ENCODE results near the gene PUSL1. TPM values are rescaled to one million over a fixed set of nuclear protein-coding genes. Genes with fewer than 3 reads are reported as not detected.

Gene PUSL1
- total RNA-seq, 1 experiment from 2014 or later = 38.0 TPM

GRCh38 chr1:1279028-1279427, 29.4 kb upstream of the PUSL1 start:
- no peak overlapping the region for H3K56ac ChIP-seq (ENCODE audit: insufficient read length, low read depth, low read length)
- no peaks in the 10 kb centered on the region for H3K36me3 Mint-ChIP-seq (ENCODE audit: insufficient read depth in 1 of 3, low read depth in 3 of 3)
- H3K27ac ChIP-seq (ENCODE audit: insufficient read length, low read depth, low read length) = no peak overlapping the region
- H3K9me3 ChIP-seq (ENCODE audit: control insufficient read depth, low read depth, low read length) = no peaks in the 10 kb centered on the region
- no peak overlapping the region for H2BK12ac ChIP-seq (ENCODE audit: insufficient read length, low read depth, low read length)
- H3K4me2 ChIP-seq (ENCODE audit: insufficient read depth, insufficient read length, low read length) = no peak overlapping the region
- peaks cover 4 to 10% of the 10 kb centered on the region in 2 experiments; a peak in 3 of 4 replicates for H3K4me1 Mint-ChIP-seq
- no peaks in the 10 kb centered on the region for H3K27me3 ChIP-seq (ENCODE audit: insufficient read depth, low read length)
- H3K18ac ChIP-seq (ENCODE audit: insufficient read length, low read depth, low read length) = no peak overlapping the region
- no peak overlapping the region for H4K8ac ChIP-seq (replicated peaks; ENCODE audit: insufficient read length, low read depth, low read length)
- H3K4me1 ChIP-seq (ENCODE audit: insufficient read depth, low read length) = no peaks in the 10 kb centered on the region; the same call in 1 of the 2 replicates
- H3K14ac ChIP-seq (ENCODE audit: insufficient read depth, low read length) = no peak overlapping the region
- peaks cover 4% of the 10 kb centered on the region for H3K23me2 ChIP-seq (ENCODE audit: insufficient read length, low read depth, low read length, poor library complexity, severe bottlenecking)
- no CpG with 5 or more reads among the region's 17 CpGs for WGBS (ENCODE audit: extremely low coverage, insufficient read length, low lambda C conversion rate)
- H4K20me1 ChIP-seq (ENCODE audit: control insufficient read depth, insufficient read depth, insufficient read length) = no peaks in the 10 kb centered on the region
- H3K27ac Mint-ChIP-seq = no peak overlapping the region; a peak in 2 of 7 replicates
- DNase-seq = no peak
- no peak overlapping the region for H2BK120ac ChIP-seq (ENCODE audit: low read depth, low read length, poor library complexity, severe bottlenecking)
- no peak overlapping the region for H2AFZ ChIP-seq (ENCODE audit: low read length)
- no peak for TF ChIP-seq CTCF (conservative IDR thresholded peaks at IDR 0.05)
- no peak overlapping the region for H3K4ac ChIP-seq (ENCODE audit: low read depth, low read length)
- no peaks in the 10 kb centered on the region; a peak in 1 of 5 replicates for H3K9me3 Mint-ChIP-seq
- no peak overlapping the region for H3K4me3 Mint-ChIP-seq
- peaks cover 9% of the 10 kb centered on the region for H3K27me3 Mint-ChIP-seq (ENCODE audit: low read depth)
- H4K91ac ChIP-seq (ENCODE audit: insufficient read length, low read depth, low read length) = no peak overlapping the region
- H3K79me1 ChIP-seq (ENCODE audit: insufficient read depth, low read depth, low read length, poor library complexity, severe bottlenecking) = no peaks in the 10 kb centered on the region
- H2BK20ac ChIP-seq (ENCODE audit: low read depth, low read length, poor library complexity, severe bottlenecking) = no peak overlapping the region
- H2BK15ac ChIP-seq (ENCODE audit: low read depth, low read length) = no peak overlapping the region
- H3K9ac ChIP-seq (ENCODE audit: extremely low read depth, insufficient read length, low read length) = no peak overlapping the region
- H3K79me2 ChIP-seq (ENCODE audit: insufficient read depth, low read length) = no peaks in the 10 kb centered on the region
- no peak overlapping the region for H4K5ac ChIP-seq (ENCODE audit: insufficient read length, low read depth, low read length)
- no peak overlapping the region for H2AK5ac ChIP-seq (ENCODE audit: insufficient read length, low read length)
- H3K23ac ChIP-seq (ENCODE audit: insufficient read length, low read depth, low read length) = no peak overlapping the region
- no peak overlapping the region for H2BK5ac ChIP-seq (ENCODE audit: insufficient read length, low read length)
- no peak overlapping the region for H3T11ph ChIP-seq (ENCODE audit: low read length)

Measured in H9 (cell line).